Thoracic aorta (tissue), 2 donors: ENCODE measurements around the gene PDXK. TPM values are rescaled to one million over a fixed set of nuclear protein-coding genes. Genes with fewer than 3 reads are reported as not detected.

ENCODE experiments used
- ATAC-seq: fragments of 150-250 bp; one replicate; pipeline ENCODE4 v1.8.0; 2017; ENCODE audit warnings: low read depth; ENCODE audit not compliant: insufficient number of reproducible peaks, low FRiP score
- DNase-seq: peaks from one replicate; pipeline ENCODE4 v3.0.0-alpha.2; 2020; ENCODE audit warnings: low spot score
- H3K27ac ChIP-seq, 2 donors: fragments of 200-600 bp; sonication (generic); 1 replicate in 1 of 2; 2 replicates in 1 of 2; pipeline ENCODE4 v1.5.1; 2016; ENCODE audit warnings: mild to moderate bottlenecking in 2 of 2, moderate library complexity in 2 of 2
- H3K27me3 ChIP-seq: fragments of 200-600 bp; sonication (generic); replicated peaks from 2 replicates; pipeline ENCODE4 v1.6.0; 2016; ENCODE audit warnings: mild to moderate bottlenecking; ENCODE audit not compliant: insufficient read depth
- H3K36me3 ChIP-seq: fragments of 200-600 bp; sonication (generic); one replicate; pipeline ENCODE4 v1.5.1; 2016
- H3K4me1 ChIP-seq, 2 donors: fragments of 200-600 bp; sonication (generic); 1 replicate in 1 of 2; 2 replicates in 1 of 2; pipeline versions ENCODE4 v1.5.1 to v1.6.0; 2016; ENCODE audit warnings: low read depth in 2 of 2, mild to moderate bottlenecking in 1 of 2; ENCODE audit not compliant: control insufficient read depth in 1 of 2
- H3K4me3 ChIP-seq: fragments of 200-600 bp; sonication (generic); 2 replicates; pipeline ENCODE4 v1.5.1; 2016; ENCODE audit warnings: mild to moderate bottlenecking
- H3K9me3 ChIP-seq: fragments of 200-600 bp; sonication (generic); 2 replicates; pipeline ENCODE4 v1.5.1; 2016
- total RNA-seq, 2 donors: library from RNA; depleted of rRNA; stranded (reverse); fragments of >200 nt; gene quantifications; one replicate each; pipeline versions ENCODE4 v1.1.0 to v1.2.3, GENCODE V29; 2016
- TF ChIP-seq, protein P1 (sequence below): fragments of 200-600 bp; sonication (generic); IDR thresholded peaks from one replicate; pipeline ENCODE4 v1.5.1; 2019; ENCODE audit warnings: antibody characterized with exemption

The PDXK gene
- total RNA-seq, 2 donors from 2014 or later: 52.4 to 64.7 TPM

DNA sequence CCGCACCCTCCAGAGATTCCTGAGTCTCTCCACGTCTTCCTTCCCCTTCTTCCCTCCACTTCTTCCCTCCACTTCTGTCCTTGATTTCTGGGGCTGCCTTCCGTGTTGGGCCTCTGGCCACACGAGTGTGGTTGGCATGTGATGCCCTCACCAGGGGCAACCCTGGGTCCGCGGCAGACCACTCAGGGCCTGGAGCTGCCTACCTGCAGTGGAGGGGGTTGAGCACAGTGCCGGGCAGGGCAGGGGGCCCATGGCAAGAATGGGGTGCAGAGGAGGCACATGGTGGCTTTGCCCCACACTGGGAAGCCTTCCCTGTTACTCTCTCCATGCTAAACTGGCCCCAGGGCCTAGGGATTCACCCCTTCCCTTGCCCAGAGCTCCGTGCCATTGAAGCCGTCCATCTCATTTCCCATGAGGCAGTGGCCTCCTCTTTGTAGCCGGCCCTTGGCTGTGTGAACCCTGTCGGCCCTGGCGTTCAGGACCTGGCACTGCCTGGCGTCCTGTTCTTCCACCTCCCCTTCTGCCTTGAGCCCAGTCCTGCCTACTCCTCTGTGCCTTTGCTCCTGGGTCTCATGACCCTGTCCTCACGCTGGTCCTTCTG lies 83.9 kb downstream of the PDXK start:
- Histone ChIP-seq H3K27me3 (no peaks in the 10 kb centered on the region), H3K36me3 (peaks cover 26% of the 10 kb centered on the region), H3K9me3 (no peaks in the 10 kb centered on the region), H3K4me3 (no peak overlapping the region), H3K27ac (no peak overlapping the region), H3K4me1 (no peaks in the 10 kb centered on the region)
- DNase-seq: no peak
- TF ChIP-seq, protein P1, sequence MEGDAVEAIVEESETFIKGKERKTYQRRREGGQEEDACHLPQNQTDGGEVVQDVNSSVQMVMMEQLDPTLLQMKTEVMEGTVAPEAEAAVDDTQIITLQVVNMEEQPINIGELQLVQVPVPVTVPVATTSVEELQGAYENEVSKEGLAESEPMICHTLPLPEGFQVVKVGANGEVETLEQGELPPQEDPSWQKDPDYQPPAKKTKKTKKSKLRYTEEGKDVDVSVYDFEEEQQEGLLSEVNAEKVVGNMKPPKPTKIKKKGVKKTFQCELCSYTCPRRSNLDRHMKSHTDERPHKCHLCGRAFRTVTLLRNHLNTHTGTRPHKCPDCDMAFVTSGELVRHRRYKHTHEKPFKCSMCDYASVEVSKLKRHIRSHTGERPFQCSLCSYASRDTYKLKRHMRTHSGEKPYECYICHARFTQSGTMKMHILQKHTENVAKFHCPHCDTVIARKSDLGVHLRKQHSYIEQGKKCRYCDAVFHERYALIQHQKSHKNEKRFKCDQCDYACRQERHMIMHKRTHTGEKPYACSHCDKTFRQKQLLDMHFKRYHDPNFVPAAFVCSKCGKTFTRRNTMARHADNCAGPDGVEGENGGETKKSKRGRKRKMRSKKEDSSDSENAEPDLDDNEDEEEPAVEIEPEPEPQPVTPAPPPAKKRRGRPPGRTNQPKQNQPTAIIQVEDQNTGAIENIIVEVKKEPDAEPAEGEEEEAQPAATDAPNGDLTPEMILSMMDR: no peak
- no peak for ATAC-seq

DNA sequence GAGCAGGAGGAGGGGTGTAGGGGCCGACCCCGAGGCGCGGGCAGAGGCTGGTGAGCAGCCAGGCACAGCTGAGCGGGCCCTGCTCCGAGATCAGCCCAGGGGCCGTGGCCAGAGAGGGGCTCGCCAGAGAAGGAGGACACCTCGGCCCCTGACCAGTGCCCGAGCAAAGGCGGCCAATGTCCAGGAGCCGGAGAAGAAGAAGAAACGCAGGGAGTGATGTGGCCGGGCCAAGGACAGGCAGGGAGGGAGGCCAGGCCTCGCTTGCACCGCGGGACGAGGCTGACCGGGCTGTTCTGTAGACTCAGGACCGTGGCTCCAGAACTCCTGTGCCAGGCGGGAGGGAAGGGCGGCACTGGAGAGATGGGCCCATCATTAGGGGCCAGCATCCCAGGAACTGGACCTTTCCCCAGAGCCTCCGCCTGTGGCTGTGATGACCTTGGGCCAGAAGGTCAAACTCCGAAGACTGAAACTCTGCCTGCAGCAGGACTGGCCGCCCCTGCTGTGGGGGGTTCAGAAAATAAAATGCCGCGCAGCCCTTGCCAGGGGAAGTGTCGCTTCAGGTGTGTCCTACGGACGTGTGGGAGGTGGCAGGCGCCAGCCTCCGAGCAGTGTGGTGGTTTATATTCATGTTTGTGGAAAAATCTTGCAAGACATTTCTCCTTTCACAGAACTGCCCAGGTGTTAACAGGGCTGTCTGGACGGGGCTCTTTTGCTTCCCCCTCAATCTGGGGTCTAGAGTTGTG lies 84.8 kb downstream of the PDXK start:
- TF ChIP-seq, protein P1: no peak
- peaks cover 18% of the 10 kb centered on the region for H3K36me3 ChIP-seq
- no peak for ATAC-seq

DNA sequence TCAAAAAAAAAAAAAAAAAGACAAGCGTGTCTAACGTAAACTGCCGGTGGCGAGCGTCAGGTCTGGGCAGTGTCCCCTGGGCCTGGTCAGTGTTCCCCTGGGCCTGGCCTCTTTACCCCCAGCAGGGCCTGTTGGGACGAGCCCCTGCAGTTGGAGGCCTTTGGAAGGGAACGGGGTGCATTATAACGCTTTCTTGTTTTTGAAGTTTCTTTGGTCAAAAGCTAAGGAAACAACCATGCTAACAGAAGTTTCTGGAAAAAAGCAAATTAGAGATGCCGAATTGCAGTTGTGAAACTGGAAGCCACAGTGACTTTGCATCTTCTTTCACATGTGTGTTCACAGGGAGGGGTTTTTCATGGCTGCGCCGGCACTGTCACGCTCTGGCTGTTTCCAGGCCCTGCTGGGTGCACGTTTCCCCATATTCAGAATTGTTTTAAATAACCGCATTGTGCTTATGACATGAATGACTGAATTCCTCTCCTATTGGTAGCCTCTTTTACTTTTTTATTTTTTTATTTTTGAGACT lies 86.4 kb downstream of the PDXK start:
- no peaks in the 10 kb centered on the region for H3K9me3 ChIP-seq
- peaks cover 18% of the 10 kb centered on the region for H3K36me3 ChIP-seq
- TF ChIP-seq, protein P1: no peak
- no peaks in the 10 kb centered on the region for H3K4me1 ChIP-seq
- no peak overlapping the region for H3K4me3 ChIP-seq
- H3K27ac ChIP-seq: no peak overlapping the region
- ATAC-seq (no peak), DNase-seq (no peak)
- H3K27me3 ChIP-seq: no peaks in the 10 kb centered on the region

More for the DNA sequence above, 84.8 kb downstream of the PDXK start:
- DNase-seq: no peak
- Histone ChIP-seq H3K9me3 (no peaks in the 10 kb centered on the region), H3K4me1 (no peaks in the 10 kb centered on the region), H3K27ac (no peak overlapping the region), H3K4me3 (no peak overlapping the region), H3K27me3 (no peaks in the 10 kb centered on the region)

DNA sequence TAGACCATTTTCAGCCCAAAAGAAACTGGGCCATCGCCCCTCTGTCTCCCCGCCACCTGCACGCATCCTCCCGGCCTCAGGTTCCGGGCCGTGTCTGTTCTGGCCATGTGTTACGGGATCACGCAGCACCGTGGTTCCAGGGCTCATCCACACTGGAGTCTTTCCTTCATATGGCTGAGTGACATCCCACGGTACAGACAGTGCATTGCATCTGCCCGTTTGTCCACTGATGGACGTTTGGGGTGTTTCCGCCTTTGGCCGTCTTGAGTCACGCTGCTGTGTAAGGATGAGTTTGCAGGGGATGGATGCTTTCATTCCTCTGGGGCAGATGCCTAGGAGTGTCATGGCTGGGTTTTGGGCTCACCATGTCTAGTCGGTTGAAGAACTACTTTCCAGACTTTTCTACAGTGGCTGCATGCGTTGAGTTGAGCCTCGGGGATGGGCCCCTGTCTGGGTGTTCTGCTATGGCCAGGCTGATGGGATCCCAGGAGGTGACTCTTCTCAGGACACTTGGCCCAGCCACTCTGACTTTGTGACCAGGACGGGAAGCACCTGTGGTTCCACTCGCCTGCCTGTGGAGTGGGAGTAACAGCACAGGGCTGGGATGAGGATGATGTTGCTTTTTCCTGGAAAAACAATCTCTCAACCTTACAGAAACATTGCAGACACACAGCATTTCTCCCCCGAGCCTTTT lies 87.2 kb downstream of the PDXK start:
- no peak overlapping the region for H3K4me3 ChIP-seq
- H3K4me1 ChIP-seq: peaks cover 0 to 8% of the 10 kb centered on the region in 2 donors
- no peak for ATAC-seq
- TF ChIP-seq, protein P1: no peak
- H3K9me3 ChIP-seq: no peaks in the 10 kb centered on the region
- no peak overlapping the region for H3K27ac ChIP-seq
- DNase-seq: no peak
- H3K36me3 ChIP-seq: peaks cover 16% of the 10 kb centered on the region
- H3K27me3 ChIP-seq: no peaks in the 10 kb centered on the region

DNA sequence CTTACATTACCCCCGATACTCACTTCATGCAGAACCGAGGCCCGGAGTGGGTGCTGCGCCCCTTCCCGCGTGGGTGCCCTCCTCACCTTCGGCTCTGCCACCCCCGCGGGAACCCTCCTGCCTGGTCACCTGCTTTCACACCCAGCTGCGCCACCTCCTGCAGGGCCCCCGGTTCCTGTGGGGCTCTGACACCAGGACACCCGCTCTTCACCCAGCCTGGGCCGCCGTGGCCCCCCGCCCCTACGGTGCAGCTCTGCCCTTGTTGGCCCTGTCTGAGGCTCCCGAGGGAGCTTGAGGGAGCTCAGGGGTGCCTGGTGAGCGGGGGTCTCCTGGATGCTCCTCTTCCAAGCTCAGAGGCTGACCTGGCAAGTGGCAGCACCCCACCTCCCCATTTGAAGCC lies 89.4 kb downstream of the PDXK start:
- no peaks in the 10 kb centered on the region for H3K9me3 ChIP-seq
- H3K27ac ChIP-seq: no peak overlapping the region
- H3K36me3 ChIP-seq: peaks cover 4% of the 10 kb centered on the region
- DNase-seq (no peak), ATAC-seq (no peak)
- TF ChIP-seq, protein P1: no peak
- H3K27me3 ChIP-seq: no peaks in the 10 kb centered on the region
- H3K4me3 ChIP-seq: no peak overlapping the region
- peaks cover 0 to 20% of the 10 kb centered on the region in 2 donors for H3K4me1 ChIP-seq
